Muscle of leg (tissue), 16 donors: ENCODE data around the gene IRX3. TPM values are rescaled to one million over a fixed set of nuclear protein-coding genes. Genes with fewer than 3 reads are reported as not detected.

Experiments used
- DNase-seq: peaks from one replicate; pipeline ENCODE4 v3.0.0; 2013
- H3K27ac ChIP-seq: one replicate; pipeline ENCODE4 v1.5.1; 2013; ENCODE audit warnings: mild to moderate bottlenecking, low read length, control low read depth
- H3K27me3 ChIP-seq: one replicate; pipeline ENCODE4 v1.6.1; 2013; ENCODE audit warnings: low read length; ENCODE audit not compliant: control insufficient read depth, insufficient read depth
- H3K36me3 ChIP-seq: one replicate; pipeline ENCODE4 v1.6.1; 2013; ENCODE audit warnings: low read length; ENCODE audit not compliant: control insufficient read depth, insufficient read depth
- H3K4me1 ChIP-seq: one replicate; pipeline ENCODE4 v1.6.1; 2013; ENCODE audit warnings: low read length; ENCODE audit not compliant: control insufficient read depth, insufficient read depth
- H3K4me3 ChIP-seq: one replicate; pipeline ENCODE4 v1.5.1; 2013; ENCODE audit warnings: low read length, control low read depth
- H3K9me3 ChIP-seq: replicated peaks from 2 replicates; pipeline ENCODE4 v1.6.1; 2013; ENCODE audit warnings: low read depth, low read length; ENCODE audit not compliant: control insufficient read depth
- WGBS: methylation state at CpG from one replicate; pipeline ENCODE4 v1.1.5; 2013; ENCODE audit warnings: missing lambda C conversion rate; ENCODE audit not compliant: insufficient coverage; 5-methylcytosine and 5-hydroxymethylcytosine counted together
- long read RNA-seq, 11 donors: transcript quantifications; one replicate each; lab custom pipeline, GENCODE V29; 2026
- polyA plus RNA-seq, 8 donors: library from polyadenylated mRNA; unstranded; fragments of 120-200 nt; gene quantifications; one replicate each; pipeline versions ENCODE4 v1.2.1 to v1.2.3, GENCODE V29; 2013; ENCODE audit warnings: inconsistent platforms in 1 of 8, low replicate concordance in 1 of 8; ENCODE audit not compliant: insufficient read length in 8 of 8, insufficient read depth in 1 of 8
- total RNA-seq: library from RNA; stranded (reverse); fragments of 120-200 nt; gene quantifications from one replicate; pipeline ENCODE4 v1.2.4, GENCODE V29; 2013

Gene IRX3
- total RNA-seq = 4.8 TPM
- 10 to 100 TPM in 4 of 8 donors, 1 to 10 TPM in 4; 5.3 to 15.9 (median 9.2) TPM for polyA plus RNA-seq
- long read RNA-seq, donor 1, partial matches to known transcripts = 0 of 3 reads
- long read RNA-seq, donor 1, other reads (novel, unspliced or antisense) = 0 of 3 reads
- long read RNA-seq, donor 2 = 0 reads
- long read RNA-seq, donor 3, transcript IRX3-201 (4 exons, 2,601 nt) = major isoform, 10 of 10 reads
- long read RNA-seq, donor 3, partial matches to known transcripts = 0 of 10 reads
- long read RNA-seq, donor 3, other reads (novel, unspliced or antisense) = 0 of 10 reads
- long read RNA-seq, donor 4, partial matches to known transcripts = 0 of 1 reads
- long read RNA-seq, donor 4, other reads (novel, unspliced or antisense) = 0 of 1 reads
- long read RNA-seq, donor 5, partial matches to known transcripts = 0 of 3 reads
- long read RNA-seq, donor 5, other reads (novel, unspliced or antisense) = 0 of 3 reads
- long read RNA-seq, donor 6, partial matches to known transcripts = 0 of 4 reads
- long read RNA-seq, donor 6, other reads (novel, unspliced or antisense) = 0 of 4 reads
- long read RNA-seq, donor 7, partial matches to known transcripts = 0 of 1 reads
- long read RNA-seq, donor 7, other reads (novel, unspliced or antisense) = 0 of 1 reads
- long read RNA-seq, donor 8, partial matches to known transcripts = 0 of 2 reads
- long read RNA-seq, donor 8, other reads (novel, unspliced or antisense) = 0 of 2 reads
- long read RNA-seq, donor 9, partial matches to known transcripts = 0 of 2 reads
- long read RNA-seq, donor 9, other reads (novel, unspliced or antisense) = 0 of 2 reads
- long read RNA-seq, donor 10 = 0 reads
- long read RNA-seq, donor 11 = 0 reads

- WGBS = under 1% methylated on average over 55 of the region's 67 CpGs
- Histone ChIP-seq H3K4me1 (peaks cover 44% of the 10 kb centered on the region), H3K27me3 (peaks cover 90% of the 10 kb centered on the region), H3K4me3 (peak within 1 kb of the TSS; percentile 69), H3K9me3 (no peaks in the 10 kb centered on the region), H3K36me3 (no peaks in the 10 kb centered on the region), H3K27ac (peak within 1 kb of the TSS; percentile 95)
- peak; percentile 95 for DNase-seq
Measured at GRCh38 chr16:54286366-54287130, at the start of gene IRX3. Gene IRX3 (minus strand): TSS chr16:54286787. CDS start chr16:54286050, 737 bp downstream.

GRCh38 chr16:54335230-54335629, 48.6 kb upstream of the IRX3 start:
- H3K27me3 ChIP-seq = peaks cover 6% of the 10 kb centered on the region
- no peak for DNase-seq
- H3K27ac ChIP-seq = no peak overlapping the region
- H3K4me3 ChIP-seq = no peak overlapping the region
- no CpG with 5 or more reads among the region's 3 CpGs for WGBS
- no peaks in the 10 kb centered on the region for H3K36me3 ChIP-seq
- no peaks in the 10 kb centered on the region for H3K4me1 ChIP-seq
- H3K9me3 ChIP-seq = no peaks in the 10 kb centered on the region

GRCh38 chr16:54334208-54334607, 47.6 kb upstream of the IRX3 start:
- 100% methylated on average over 1 of the region's 2 CpGs for WGBS
- no peak for DNase-seq
- no peaks in the 10 kb centered on the region for H3K36me3 ChIP-seq
- no peak overlapping the region for H3K4me3 ChIP-seq
- H3K9me3 ChIP-seq = no peaks in the 10 kb centered on the region
- H3K27me3 ChIP-seq = peaks cover 6% of the 10 kb centered on the region
- no peaks in the 10 kb centered on the region for H3K4me1 ChIP-seq
- no peak overlapping the region for H3K27ac ChIP-seq

GRCh38 chr16:54331241-54332002, 44.8 kb upstream of the IRX3 start:
- WGBS = 19% methylated on average over 4 of the region's 7 CpGs
- Histone ChIP-seq H3K27ac (no peak overlapping the region), H3K9me3 (no peaks in the 10 kb centered on the region), H3K4me3 (no peak overlapping the region), H3K4me1 (no peaks in the 10 kb centered on the region), H3K27me3 (peaks cover 6% of the 10 kb centered on the region), H3K36me3 (no peaks in the 10 kb centered on the region)
- no peak for DNase-seq

GRCh38 chr16:54327609-54328008, 41.0 kb upstream of the IRX3 start:
- no peak for DNase-seq
- Histone ChIP-seq H3K9me3 (no peaks in the 10 kb centered on the region), H3K36me3 (no peaks in the 10 kb centered on the region), H3K27me3 (peaks cover 6% of the 10 kb centered on the region), H3K4me1 (no peaks in the 10 kb centered on the region), H3K4me3 (no peak overlapping the region), H3K27ac (no peak overlapping the region)
- WGBS = 64% methylated on average over 3 of the region's 5 CpGs

- no CpG with 5 or more reads among the region's 3 CpGs for WGBS
- Histone ChIP-seq H3K27ac (no peak overlapping the region), H3K27me3 (peaks cover 6% of the 10 kb centered on the region), H3K36me3 (no peaks in the 10 kb centered on the region), H3K9me3 (no peaks in the 10 kb centered on the region), H3K4me3 (no peak overlapping the region), H3K4me1 (no peaks in the 10 kb centered on the region)
- DNase-seq = peak; percentile 6
Measured at GRCh38 chr16:54326266-54326662, 39.7 kb upstream of the IRX3 start.

GRCh38 chr16:54325616-54326265, 39.2 kb upstream of the IRX3 start:
- Histone ChIP-seq H3K9me3 (no peaks in the 10 kb centered on the region), H3K27me3 (peaks cover 6% of the 10 kb centered on the region), H3K27ac (no peak overlapping the region), H3K4me3 (no peak overlapping the region), H3K4me1 (no peaks in the 10 kb centered on the region), H3K36me3 (no peaks in the 10 kb centered on the region)
- no peak for DNase-seq
- WGBS = 83% methylated on average over 2 of the region's 5 CpGs

- H3K4me1 ChIP-seq = peaks cover 3% of the 10 kb centered on the region
- no peaks in the 10 kb centered on the region for H3K9me3 ChIP-seq
- no peak overlapping the region for H3K27ac ChIP-seq
- no peaks in the 10 kb centered on the region for H3K36me3 ChIP-seq
- no CpG with 5 or more reads among the region's 2 CpGs for WGBS
- DNase-seq = no peak
- H3K27me3 ChIP-seq = peaks cover 3% of the 10 kb centered on the region
- no peak overlapping the region for H3K4me3 ChIP-seq
Measured at GRCh38 chr16:54324716-54325115, 38.1 kb upstream of the IRX3 start.

- H3K27ac ChIP-seq = no peak overlapping the region
- H3K4me1 ChIP-seq = peaks cover 3% of the 10 kb centered on the region
- WGBS = 69% methylated on average over 8 of the region's 9 CpGs
- peak; percentile 7 for DNase-seq
- no peak overlapping the region for H3K4me3 ChIP-seq
- no peaks in the 10 kb centered on the region for H3K27me3 ChIP-seq
- no peaks in the 10 kb centered on the region for H3K36me3 ChIP-seq
- H3K9me3 ChIP-seq = no peaks in the 10 kb centered on the region
Measured at GRCh38 chr16:54320697-54321340, 34.2 kb upstream of the IRX3 start.
